ENCODE results near the gene PIN1.

Gene PIN1

DNA sequence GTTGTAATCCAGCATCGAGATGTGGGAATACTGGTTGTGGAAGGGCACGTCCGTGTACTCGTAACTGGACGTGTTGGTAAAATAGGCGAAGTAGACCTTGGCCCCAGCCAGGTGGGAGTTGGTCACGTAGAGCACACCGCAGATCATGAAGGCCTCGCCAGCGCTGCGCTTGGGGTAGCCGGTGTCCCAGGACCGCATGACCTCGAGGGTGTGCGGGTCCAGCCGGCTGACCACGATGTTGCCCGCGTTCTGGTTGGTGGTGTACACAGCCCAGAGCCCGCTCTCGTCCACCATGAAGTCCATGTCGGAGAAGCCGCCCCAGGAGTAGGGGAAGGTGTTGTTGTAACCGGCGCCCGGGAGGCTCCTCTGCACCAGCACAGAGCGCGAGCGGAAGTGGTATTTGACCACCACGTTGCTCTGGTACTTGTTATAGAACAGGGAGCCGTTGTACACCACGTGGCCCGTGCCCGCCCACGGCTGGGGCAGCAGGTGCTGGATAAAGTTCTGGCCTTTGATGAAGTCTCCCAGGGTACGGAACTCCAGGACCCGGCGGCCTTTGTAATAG is 19.2 kb downstream of the PIN1 start:
- no peak for DNase-seq

DNA sequence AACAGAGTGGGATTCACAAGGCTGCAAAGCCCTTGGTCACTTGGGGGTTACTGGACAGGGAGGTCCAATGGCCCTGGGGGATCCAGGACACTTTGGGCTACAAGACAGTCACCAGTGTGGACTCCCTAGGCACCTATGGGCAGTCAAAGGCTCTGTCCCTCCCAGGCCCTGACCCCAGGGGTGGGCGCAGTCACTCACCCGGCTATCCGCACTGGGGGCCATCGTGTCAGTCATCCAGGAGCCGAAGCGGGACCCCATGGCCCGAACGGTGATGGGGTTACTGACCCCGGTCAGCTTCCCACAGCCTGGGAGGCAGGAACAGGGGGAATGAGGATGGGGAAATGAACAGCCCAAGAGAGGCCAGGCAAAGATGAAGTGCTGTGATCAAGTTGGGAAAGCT is 21.5 kb downstream of the PIN1 start:
- no peak for DNase-seq

DNA sequence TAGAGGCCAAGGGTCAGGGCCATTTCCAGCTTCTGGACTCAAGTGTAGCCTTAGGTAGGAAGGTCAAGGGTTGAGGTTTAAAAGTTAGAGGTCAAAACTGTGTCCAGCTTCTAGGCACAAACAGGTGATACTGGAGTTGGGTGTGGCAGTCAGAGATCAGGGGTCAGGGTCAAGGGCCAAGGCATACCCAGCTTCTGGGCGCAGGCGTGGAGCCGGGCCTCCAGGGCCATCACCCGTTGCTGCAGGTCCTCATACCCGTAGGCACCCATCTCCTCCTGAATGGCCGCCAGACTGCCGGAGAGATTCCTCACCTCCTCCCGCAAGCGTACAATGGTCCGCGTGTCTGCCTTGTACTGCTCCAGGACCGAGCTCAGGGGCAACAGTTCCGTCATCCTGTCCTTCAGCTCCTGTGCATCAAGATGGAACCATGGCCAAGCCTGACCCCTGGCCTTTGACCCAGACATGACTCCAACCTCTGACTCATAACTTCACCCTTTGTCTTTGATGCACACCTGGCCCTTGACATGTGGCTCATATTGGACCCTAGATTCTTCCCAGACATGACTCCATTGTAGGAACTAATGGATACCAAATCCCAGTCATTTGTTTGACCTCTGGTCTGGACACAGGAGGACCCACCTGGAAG is 22.1 kb downstream of the PIN1 start:
- no peak for DNase-seq

DNA sequence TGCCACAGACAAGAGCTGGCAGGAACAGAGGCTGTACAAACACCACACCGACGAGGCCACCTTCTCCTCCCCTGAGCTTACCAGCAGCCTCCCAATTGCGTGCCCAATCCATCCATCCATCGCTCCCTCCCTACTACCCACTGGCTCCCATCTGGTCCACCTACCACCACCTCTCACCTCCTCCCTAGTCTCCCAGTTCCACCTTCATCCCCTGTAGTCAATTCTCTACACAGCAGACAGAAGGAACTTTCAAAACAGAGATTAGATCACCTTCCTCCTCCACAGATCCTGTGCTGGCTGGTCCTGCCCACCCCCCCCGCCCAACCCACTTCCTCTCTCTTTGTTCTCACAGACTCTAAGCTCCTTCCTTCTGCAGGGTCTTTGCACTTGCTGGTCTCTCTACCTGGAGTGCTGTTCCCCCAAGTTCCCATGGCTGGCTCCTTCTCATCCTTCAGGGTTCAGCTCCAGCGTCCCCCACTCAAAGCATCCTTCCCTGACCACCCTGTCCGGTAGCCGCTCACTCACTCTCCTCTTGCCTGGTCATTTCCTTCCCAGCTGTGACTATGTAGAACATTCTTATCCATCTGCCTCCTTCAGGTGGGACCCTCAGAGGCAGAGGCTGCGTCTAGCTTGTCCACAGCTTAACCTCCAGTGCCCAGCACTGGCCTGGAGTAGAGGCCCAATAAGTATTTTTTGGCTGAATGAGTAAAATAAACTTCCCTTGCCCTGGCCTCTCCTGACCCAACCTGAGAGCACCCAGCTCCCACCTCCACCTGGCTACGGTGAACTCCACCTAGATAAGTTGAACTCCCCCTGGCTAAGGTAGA is 23.0 kb downstream of the PIN1 start:
- no peak for DNase-seq

DNA sequence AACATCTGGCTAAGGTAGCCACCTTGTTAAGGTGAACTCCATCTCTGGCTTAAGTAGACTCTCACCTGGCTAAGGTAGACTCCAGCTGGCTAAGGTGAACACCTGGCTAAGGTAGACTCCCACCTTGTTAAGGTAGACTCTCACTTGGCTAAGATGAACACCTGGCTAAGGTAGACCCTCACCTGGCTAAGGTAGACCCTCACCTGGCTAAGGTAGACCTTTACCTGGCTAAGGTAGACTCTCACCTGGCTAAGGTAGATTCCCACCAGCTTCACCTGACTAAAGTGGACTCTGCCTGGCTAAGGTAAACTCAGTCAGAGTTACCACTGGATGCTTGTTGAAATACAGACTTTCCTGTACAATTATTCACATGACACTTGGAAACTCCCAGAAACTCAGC is 23.6 kb downstream of the PIN1 start:
- DNase-seq, result no peak

DNA sequence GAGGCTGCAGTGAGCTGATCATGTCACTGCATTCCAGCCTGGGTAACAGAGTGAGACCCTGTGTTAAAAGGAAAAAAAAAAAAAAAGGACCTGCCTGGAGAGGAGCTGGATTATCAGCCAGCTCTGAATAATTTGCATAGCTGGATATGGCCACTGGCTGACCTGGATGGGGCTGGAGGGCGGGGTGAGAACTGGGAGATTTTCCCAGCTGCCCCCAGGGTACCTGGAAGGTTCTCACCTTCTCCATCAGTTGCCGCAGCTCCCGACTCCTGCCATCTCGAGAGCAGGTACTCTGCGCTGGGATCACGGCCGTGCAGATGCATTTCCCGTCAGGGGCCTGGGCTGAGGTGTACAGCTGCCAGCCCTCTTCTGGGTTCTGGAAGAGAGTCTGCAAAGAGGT is 25.3 kb downstream of the PIN1 start:
- DNase-seq, result no peak

DNA sequence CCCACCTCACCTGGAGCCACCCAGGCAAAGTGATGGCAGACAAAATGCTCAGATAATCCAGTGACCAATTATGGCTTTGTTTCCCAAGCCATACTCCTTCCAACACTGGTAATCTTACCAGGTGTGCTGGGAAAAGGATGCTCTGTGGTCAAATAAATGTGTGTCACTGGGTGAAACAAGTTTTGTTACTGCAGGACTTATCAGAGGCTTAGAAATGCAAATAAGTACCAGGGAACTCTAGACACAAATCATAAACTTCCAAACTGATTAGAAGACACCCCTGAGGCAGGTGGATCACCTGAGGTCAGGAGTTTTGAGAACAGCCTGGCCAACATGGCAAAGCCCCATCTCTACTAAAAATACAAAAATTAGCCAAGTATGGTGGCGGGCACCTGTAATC is 26.4 kb downstream of the PIN1 start:
- DNase-seq, result no peak

DNA sequence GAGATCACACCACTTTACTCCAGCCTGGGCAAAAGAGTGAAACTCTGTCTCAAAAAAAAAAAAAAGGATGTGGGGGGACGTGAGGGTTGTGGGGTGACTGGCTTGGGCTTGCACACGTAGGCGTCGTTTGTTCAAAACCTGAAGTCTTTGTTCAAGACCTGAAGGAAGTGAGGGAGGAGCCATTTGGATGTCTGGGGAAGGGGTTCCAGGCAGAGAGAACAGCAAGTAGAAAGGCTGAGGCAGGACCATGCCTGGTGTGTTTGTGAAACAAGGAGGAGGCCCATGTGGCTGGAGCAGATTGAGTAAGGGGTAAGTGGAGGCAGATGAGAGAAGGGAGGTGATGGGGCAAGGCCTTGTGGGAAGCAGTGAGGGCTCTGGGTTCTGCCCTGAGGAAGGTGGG is 27.8 kb downstream of the PIN1 start:
- DNase-seq, result no peak

DNA sequence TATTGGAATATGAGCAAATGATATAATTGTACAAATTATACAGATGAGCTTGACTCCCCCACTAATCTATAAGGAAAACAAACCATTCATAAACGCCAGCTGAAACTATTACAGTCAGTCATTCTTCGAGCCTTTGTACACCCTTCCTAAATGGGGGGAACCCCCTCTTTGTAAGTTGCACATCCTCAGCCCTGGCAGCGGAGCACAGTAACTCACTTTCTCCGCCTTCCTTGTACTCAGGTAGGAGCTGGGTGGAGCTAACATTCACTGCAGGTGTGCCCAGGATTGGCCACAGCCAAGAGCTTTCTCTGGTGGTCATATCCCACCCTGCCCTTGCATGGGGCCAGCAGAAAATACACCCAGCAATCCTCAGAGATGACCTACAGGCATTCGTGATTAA is 28.6 kb downstream of the PIN1 start:
- no peak for DNase-seq

DNA sequence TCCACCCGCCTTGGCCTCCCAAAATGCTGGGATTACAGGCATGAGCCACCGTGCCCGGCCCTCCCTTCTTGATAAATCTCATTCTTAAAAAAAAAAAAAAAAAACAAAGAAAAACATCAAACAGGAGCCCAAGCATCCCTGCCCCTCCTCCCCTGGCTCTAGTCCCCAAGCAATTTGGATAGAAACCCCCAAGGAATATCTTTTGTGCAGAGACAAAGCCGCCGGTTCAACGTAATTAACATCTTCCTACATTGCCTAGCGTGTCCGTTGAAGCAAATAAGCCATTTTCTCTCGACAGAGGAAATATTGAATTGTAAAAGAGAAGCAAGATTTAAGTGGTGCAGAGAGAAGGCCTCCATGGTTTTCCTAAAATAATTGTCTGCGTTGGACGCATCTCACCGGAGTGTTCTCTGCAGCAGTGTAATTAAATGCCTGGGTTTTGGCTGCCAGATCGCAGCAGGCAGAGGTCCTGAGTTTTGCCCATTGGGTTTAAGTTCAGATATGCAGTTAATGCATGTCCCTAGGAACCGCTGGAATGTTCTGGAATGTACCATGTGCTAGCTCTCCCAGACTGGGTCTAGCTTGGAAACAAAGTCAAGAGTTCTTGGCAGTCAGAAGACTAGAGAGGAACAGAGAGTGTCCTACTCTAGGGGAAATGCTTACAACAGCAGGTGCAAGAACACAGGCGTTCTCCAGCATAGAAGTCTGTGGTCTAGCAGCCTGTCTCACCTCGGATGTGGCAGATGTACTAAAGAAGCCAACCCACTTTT is 30.8 kb downstream of the PIN1 start:
- DNase-seq, result peak in 8 of 56 donors; percentile 6 to 50 (median 21)

DNA sequence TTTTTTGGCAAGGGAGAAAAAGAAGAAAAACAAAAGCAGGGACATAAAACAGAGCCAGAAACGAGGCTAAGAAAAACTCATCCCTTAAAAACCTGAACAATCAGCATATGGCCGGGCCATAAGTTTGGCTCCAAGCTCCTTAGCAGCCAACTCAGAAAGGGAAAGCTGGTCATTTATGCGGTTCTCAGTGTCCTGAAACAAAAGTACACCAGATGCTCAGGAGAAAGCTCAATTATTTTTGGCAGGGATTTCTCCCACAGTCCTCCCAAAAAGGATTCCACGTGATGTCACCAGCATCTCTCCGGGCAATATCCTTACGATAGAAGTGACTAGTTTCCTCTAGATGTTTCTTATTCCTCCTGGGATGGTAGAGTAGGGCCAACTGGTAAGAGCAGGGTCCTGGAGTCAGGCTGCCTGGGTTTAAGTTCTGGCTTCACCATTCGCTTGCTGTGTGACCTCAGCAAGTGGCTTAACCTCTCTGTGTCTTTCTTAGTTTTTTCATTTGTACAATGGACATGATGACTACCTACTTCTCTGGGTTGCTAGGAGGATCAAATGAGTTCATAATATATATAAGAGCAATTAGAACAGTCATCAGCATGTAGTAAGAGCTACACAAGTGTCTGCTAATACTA is 34.0 kb downstream of the PIN1 start:
- peak in 5 of 56 donors; percentile 4 to 40 (median 9) for DNase-seq

DNA sequence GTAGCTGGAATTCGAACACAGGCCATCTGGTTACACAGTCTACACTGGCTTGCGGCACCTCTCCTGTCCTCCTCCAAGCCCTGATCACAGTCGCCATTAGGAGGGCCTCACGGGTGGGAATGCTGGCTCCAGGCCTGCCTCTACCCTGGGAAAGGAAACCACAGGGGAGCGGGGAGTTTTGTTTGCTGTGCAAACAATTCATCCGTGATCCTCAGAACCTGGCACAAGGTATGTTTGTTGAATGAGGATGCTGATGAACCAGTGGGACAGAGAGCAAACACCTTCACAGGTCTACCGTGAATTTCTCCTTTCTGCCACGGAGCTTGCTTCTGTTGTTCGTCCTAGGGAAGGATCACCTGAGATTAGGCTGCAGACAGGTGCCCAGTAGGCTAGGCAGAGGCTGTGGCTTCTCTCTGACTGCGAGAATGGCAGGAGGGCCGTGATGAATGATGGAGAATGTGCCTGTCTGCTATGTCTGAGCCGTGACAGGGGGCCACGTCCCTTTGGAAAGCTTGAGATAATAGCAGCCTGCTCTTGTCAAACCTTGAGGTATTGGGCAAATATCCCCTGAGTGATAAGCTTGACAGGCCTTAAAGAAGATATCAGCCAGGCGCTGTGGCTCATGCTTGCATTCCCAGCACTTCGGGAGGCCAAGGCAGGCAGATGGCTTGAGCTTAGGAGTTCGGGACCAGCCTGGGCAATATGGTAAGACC is 36.7 kb downstream of the PIN1 start:
- no peak for DNase-seq

DNA sequence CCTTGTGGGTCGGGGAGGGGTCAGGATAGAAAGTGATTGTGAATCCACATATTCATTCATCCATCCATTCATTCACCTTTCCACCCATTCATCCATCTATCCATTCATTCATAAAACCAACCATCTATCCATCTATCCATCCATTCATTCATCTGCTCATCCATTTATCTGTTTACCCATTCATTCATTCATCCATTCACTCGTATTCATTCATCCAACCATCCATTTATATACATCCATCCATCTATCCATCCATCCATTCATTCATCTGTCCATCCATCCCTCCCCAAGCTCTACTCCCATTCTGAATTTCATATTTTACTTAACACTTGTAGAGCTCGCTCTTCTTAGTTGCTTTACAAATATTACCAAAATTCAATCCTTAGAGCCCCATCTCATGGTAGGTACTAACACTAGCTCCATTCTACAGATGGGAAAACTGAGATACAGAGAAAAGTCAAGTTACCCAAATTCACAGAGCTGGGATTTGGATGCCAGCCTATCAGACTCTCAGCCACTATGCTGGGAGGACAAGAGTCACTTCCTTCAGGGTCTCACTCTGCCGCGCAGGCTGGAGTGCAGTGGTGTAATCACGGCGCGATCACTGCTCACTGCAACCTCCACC is 37.6 kb downstream of the PIN1 start:
- no peak for DNase-seq

DNA sequence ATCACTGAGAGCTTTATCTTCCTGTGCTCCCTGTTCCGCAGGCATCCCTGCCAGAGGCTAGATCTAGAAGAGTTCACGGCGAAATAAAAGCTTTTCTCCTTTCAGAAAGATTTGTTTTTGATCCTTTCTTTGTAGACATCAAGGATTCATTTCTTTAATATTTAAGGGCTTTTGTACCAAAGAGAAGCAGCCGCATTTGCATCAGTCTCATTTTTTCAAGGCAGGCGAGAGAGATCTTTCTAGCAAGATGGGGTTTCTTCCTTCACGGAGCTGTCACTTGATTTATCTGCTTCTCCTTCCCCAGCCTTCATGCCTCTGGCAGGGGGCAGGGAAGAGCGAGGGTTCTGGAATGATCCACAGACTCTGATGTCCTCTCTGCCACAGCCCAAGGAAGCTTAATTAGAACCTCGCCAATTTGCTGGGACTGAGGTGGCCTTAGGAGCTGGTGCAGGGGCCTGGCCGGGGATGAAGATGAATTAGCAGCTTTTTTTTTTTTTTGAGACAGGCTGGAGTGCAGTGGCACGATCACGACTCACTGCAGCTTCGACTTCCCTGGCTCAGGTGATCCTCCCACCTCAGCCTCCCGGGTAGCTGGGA is 40.0 kb downstream of the PIN1 start:
- DNase-seq, result peak in 1 of 56 donors; percentile 11

DNA sequence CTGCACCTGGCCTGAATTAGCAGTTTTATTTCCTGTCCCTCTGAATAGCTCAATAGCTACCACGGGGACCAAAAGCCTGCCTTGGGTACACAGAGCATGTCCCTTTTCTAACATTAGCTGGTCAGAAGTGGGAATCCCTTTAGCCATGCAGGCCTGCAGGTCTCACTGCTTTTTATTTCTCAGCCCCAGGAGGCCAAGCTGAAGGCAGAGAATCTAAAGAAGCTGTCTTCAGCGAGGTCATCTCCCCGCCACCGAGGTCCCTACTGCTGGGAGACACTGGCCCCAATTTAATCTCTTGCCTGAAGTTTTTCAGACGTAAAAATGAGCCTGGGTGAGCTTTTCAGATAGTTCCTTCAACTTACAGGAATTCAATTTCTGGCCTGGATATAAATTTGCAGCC is 40.7 kb downstream of the PIN1 start:
- DNase-seq, result no peak

DNA sequence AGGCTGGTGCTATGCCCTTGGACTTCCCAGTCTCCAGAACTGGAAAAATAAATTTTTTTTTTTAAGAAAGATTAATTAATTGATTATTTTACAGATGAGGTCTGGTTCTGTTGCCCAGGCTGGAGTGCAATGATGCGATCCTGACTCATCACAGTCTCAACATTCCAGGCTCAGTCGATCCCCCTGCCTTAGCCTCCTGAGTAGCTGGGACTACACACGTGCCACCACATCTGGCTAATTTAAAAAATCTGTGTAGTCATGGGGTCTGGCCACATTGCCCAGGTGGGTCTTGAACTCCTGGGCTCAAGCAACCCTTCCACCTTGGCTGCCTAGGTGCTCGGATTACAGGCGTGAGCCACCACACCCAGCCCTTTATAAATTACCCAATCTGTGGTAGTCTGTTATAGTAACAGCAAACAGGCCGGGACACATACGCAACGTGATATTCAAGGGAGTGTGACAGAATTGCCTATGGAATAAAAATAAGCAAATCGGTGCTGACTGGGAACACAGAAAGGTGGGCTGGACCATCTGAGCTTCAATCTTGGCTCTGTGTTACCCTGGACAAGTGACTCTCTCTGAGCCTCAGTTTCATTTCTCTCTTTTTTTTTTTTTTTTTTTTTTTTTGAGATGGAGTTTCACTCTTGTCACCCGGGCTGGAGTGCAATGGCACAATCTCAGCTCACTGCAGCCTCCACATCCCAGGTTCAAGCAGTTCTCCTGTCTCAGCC is 42.8 kb downstream of the PIN1 start:
- no peak for DNase-seq

DNA sequence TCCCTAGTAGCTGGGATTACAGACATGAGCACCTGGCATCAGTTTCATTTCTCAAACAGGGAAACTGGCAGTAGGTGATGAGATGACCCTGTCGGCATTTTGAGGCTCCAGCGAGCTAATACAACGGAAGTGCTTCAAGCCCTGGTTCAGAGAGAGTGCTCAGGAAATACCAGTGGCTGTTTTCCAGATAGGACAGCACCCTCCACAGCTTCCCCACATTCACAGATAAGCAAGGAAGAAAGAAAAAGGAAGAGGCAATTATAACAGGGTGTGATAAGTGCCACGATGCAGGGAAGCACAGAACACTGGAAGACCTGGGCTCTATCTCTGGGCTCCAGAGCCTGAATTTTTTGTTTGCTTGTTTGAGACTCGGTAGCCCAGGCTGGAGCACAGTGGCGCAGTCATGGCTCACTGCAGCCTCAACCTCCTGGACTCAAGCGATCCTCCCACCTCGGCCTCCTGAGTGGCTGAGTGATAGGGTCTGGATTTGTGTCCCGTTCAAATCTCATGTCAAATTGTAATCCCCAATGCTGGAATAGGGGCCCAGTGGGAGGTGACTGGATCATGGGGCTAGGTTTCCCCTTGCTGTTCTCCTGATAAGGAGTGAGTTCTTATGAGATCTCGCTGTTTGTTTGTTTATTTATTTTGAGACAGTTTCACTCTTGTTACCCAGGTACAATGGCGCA is 43.5 kb downstream of the PIN1 start:
- no peak for DNase-seq

DNA sequence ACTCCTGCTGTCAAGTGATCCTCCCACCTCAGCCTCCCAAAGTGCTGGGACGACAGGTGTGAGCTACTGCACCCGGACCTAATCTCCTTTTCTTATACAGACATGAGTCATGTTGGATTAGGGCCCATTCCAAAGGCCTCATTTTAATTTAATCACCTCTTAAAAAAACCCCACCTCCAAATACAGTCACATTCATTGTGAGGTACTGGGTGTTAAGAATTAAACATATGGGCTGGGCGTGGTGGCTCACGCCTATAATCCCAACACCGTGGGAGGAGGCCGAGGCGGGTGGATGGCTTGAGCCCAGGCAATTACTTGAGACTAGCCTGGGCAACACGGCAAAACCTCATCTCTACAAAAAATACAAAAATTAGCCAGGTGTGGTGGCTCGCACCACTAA is 46.6 kb downstream of the PIN1 start:
- no peak for DNase-seq

All from amygdala (tissue), 56 donors.